ENCODE results near the gene BCL2L13.

GRCh38 chr22:17694193-17694592 is 55.6 kb downstream of the BCL2L13 start:
- TF ChIP-seq CTCF (IDR thresholded peaks at IDR 0.05) (no peak), POLR2AphosphoS5 (IDR thresholded peaks at IDR 0.05) (no peak)
